ENCODE data around the gene TMEM116.
A peak's percentile ranks its signal among the peaks of the same experiment; 100 is the strongest.
"Not testable (repeated sequence)": the region's sequence is repeated elsewhere in the genome, so short reads cannot be mapped to it uniquely, and the experiment has no call there.

TMEM116 gene

DNA sequence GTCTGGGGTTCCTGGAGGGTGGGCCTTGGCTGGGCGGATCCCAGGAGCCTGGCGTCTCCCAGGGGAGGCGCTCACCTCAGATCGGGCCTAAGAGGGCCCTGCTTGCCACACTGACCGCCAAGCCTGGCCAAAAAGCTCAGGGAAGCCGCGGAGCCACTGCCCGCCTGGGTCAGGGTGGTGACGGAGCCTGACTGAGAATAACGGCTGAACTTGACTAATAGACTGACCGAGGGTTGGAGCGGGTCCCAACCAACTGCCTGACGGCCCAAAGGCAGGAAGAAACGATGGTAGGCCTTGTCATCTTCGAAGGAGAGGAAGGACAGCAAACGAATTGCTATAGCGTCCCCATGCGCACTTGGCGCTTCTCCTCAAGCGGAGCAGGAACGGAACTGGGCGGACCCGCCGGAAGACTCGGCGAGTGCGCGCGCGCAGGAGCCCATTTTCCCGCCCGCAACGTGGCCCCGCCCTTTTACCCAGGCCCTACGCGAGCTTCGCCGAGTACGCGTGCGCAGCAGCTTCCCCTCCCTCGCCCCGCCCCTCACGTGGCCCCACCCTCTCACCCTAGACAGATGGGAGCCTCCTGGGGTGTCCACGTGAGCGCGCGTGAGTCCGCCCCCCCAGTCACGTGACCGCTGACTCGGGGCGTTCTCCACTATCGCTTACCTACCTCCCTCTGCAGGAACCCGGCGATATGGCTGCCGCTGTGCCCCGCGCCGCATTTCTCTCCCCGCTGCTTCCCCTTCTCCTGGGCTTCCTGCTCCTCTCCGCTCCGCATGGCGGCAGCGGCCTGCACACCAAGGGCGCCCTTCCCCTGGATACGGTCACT lies at the start of gene TMEM116, which contains the start of gene ERP29:
Gene TMEM116, minus strand, starts transcription at position 391 of the 826 bp plus-strand sequence. CDS start 7,895 bp downstream, outside the sequence.
Gene ERP29, plus strand, starts transcription at position 652 of the 826 bp plus-strand sequence. Its CDS starts 40 bp downstream, at position 692.
- peak within 1 kb of the TSS; percentile 96 for H3K9ac ChIP-seq (ENCODE audit: low read length)

DNA sequence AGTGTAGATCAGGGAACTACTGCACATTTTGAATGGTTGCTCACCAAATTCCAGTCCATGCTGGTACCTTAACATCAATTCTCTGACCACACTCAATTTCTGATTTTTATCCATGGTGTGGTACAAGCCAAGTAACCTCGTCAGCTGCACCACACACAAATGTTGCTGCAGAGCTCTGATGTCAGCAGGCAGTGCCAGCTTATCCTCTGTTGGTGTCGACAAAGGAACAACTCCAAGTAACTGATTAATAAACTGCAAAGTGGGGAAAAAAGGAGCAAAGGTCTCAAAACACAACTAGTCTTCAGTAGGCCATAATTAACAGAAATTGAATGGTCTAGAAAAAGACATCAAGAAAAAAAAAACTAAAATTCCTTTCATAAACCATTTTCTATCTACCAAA lies 48.2 kb upstream of the TMEM116 start:
- no peak overlapping the region for H3K9ac ChIP-seq (ENCODE audit: low read length)
- no peaks in the 10 kb centered on the region for H3K27me3 ChIP-seq (ENCODE audit: low read depth, low read length)
- TF ChIP-seq, protein P1, sequence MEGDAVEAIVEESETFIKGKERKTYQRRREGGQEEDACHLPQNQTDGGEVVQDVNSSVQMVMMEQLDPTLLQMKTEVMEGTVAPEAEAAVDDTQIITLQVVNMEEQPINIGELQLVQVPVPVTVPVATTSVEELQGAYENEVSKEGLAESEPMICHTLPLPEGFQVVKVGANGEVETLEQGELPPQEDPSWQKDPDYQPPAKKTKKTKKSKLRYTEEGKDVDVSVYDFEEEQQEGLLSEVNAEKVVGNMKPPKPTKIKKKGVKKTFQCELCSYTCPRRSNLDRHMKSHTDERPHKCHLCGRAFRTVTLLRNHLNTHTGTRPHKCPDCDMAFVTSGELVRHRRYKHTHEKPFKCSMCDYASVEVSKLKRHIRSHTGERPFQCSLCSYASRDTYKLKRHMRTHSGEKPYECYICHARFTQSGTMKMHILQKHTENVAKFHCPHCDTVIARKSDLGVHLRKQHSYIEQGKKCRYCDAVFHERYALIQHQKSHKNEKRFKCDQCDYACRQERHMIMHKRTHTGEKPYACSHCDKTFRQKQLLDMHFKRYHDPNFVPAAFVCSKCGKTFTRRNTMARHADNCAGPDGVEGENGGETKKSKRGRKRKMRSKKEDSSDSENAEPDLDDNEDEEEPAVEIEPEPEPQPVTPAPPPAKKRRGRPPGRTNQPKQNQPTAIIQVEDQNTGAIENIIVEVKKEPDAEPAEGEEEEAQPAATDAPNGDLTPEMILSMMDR (IDR thresholded peaks at IDR 0.05; ENCODE audit: low read depth, low read length) = no peak
- no peak for TF ChIP-seq EZH2phosphoT487 (IDR thresholded peaks at IDR 0.05; ENCODE audit: low read depth)
- peaks cover 9% of the 10 kb centered on the region; the same call in 1 of the 2 replicates for H3K79me2 ChIP-seq (ENCODE audit: low read length)
- no peak overlapping the region for H3K27ac ChIP-seq (ENCODE audit: low read length)
- H3K36me3 ChIP-seq (replicated peaks; ENCODE audit: low read depth, low read length) = peaks cover 46% of the 10 kb centered on the region
- no peaks in the 10 kb centered on the region for H4K20me1 ChIP-seq (ENCODE audit: insufficient read depth, low read length)
- no peaks in the 10 kb centered on the region for H3K9me3 ChIP-seq (ENCODE audit: insufficient read depth, low read length)
- H3K4me1 ChIP-seq (ENCODE audit: low read length) = no peaks in the 10 kb centered on the region
- no peak overlapping the region for H3K4me2 ChIP-seq (ENCODE audit: low read length)
- no peak overlapping the region for H3K4me3 ChIP-seq (ENCODE audit: low read length)
- H2AFZ ChIP-seq (ENCODE audit: low read depth, low read length) = no peak overlapping the region

More for the DNA sequence above, at the start of gene TMEM116, which contains the start of gene ERP29:
- Histone ChIP-seq H3K27me3 (ENCODE audit: low read depth, low read length) (no peaks in the 10 kb centered on the region), H3K79me2 (ENCODE audit: low read length) (peaks cover 65% of the 10 kb centered on the region), H3K4me1 (ENCODE audit: low read length) (peaks cover 49% of the 10 kb centered on the region), H3K36me3 (replicated peaks; ENCODE audit: low read depth, low read length) (peaks cover 46% of the 10 kb centered on the region), H2AFZ (ENCODE audit: low read depth, low read length) (peak within 1 kb of the TSS; percentile 29; the same call in 1 of the 2 replicates), H3K4me3 (ENCODE audit: low read length) (peak within 1 kb of the TSS; percentile 97), H3K27ac (ENCODE audit: low read length) (peak within 1 kb of the TSS; percentile 99), H4K20me1 (ENCODE audit: insufficient read depth, low read length) (peaks cover 25% of the 10 kb centered on the region), H3K9me3 (ENCODE audit: insufficient read depth, low read length) (peaks cover 9% of the 10 kb centered on the region; the same call in 1 of the 2 replicates), H3K4me2 (ENCODE audit: low read length) (peak within 1 kb of the TSS; percentile 97)
- TF ChIP-seq, protein P1 (IDR thresholded peaks at IDR 0.05; ENCODE audit: low read depth, low read length) = peak; percentile 37
- TF ChIP-seq EZH2phosphoT487 (IDR thresholded peaks at IDR 0.05; ENCODE audit: low read depth) = no peak

DNA sequence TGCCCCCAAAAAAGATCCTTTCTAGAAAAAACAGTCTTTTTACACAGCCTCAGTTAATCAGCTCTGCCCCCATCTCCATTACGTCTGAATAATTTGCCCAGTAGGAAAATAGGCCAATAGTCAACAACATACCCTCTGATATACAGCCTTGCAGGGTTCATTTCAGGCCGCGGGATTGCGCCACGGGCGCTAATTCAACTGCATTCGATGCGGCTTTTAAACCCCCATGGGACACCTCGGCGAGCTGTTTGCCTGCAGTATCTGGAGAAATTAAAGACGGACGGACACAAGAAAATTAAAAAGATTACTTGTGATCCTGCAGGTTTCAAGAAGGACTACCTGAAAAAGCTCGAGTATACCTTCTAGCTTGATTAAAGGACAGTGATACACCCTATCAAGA lies 36.4 kb upstream of the TMEM116 start:
- Histone ChIP-seq H3K27me3 (ENCODE audit: low read depth, low read length) (no peaks in the 10 kb centered on the region), H3K36me3 (replicated peaks; ENCODE audit: low read depth, low read length) (peaks cover 75% of the 10 kb centered on the region), H3K4me2 (ENCODE audit: low read length) (no peak overlapping the region), H3K9me3 (ENCODE audit: insufficient read depth, low read length) (no peaks in the 10 kb centered on the region), H2AFZ (ENCODE audit: low read depth, low read length) (no peak overlapping the region), H3K9ac (ENCODE audit: low read length) (no peak overlapping the region), H3K27ac (ENCODE audit: low read length) (no peak overlapping the region), H3K4me1 (ENCODE audit: low read length) (peaks cover 5% of the 10 kb centered on the region; the same call in 1 of the 2 replicates), H3K79me2 (ENCODE audit: low read length) (peaks cover 48% of the 10 kb centered on the region), H4K20me1 (ENCODE audit: insufficient read depth, low read length) (peaks cover 9% of the 10 kb centered on the region), H3K4me3 (ENCODE audit: low read length) (no peak overlapping the region)
- TF ChIP-seq, protein P1 (IDR thresholded peaks at IDR 0.05; ENCODE audit: low read depth, low read length) = no peak
- TF ChIP-seq EZH2phosphoT487 (IDR thresholded peaks at IDR 0.05; ENCODE audit: low read depth) = no peak

DNA sequence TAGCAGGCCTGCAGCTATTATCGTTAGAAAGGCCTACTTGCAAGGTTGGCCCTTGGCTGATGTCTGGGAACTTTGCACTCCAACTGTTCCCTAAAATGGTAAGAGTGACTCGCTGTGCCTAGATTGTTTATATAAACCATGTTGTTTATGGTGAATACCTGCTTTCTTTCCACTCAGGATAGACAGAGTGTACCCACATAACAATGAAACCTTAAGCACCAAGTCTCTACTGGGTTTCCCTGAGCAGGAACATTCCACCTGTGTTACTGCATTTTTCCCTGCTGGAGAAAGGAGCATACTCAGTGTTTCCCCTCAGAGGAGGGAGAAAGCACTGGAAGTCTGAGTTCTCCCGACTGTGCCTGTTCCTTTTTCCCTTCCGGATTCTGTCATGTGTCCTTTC lies 33.0 kb upstream of the TMEM116 start:
- Histone ChIP-seq H3K9ac (ENCODE audit: low read length) (no peak overlapping the region), H3K79me2 (ENCODE audit: low read length) (peaks cover 19% of the 10 kb centered on the region; the same call in 1 of the 2 replicates), H3K9me3 (ENCODE audit: insufficient read depth, low read length) (no peaks in the 10 kb centered on the region), H3K27me3 (ENCODE audit: low read depth, low read length) (no peaks in the 10 kb centered on the region), H3K36me3 (replicated peaks; ENCODE audit: low read depth, low read length) (peaks cover 65% of the 10 kb centered on the region), H4K20me1 (ENCODE audit: insufficient read depth, low read length) (peaks cover 7% of the 10 kb centered on the region; the same call in 1 of the 2 replicates), H3K4me3 (ENCODE audit: low read length) (no peak overlapping the region), H3K27ac (ENCODE audit: low read length) (no peak overlapping the region), H2AFZ (ENCODE audit: low read depth, low read length) (no peak overlapping the region), H3K4me2 (ENCODE audit: low read length) (no peak overlapping the region), H3K4me1 (ENCODE audit: low read length) (peaks cover 5% of the 10 kb centered on the region; the same call in 1 of the 2 replicates)
- no peak for TF ChIP-seq EZH2phosphoT487 (IDR thresholded peaks at IDR 0.05; ENCODE audit: low read depth)
- TF ChIP-seq, protein P1 (IDR thresholded peaks at IDR 0.05; ENCODE audit: low read depth, low read length) = no peak

DNA sequence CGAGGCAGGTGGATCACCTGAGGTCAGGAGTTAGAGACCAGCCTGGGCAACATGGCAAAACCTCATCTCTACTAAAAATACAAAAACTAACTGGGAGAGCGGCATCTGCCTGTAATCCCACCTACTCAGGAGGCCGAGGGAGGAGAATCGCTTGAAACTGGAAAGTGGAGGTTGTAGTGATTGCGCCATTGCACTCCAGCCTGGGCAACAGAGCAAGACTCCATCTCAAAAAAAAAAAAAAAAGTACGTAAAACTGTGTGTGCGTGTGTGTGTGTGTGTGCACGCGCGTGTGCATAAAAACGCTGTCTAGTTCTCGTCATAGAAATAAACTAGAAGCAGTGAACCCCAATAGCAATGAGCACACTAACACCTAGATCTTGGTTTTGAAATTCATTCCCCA lies 23.6 kb upstream of the TMEM116 start:
- not testable (repeated sequence) for H3K4me1 ChIP-seq (ENCODE audit: low read length); H3K4me2 ChIP-seq (ENCODE audit: low read length); H2AFZ ChIP-seq (ENCODE audit: low read depth, low read length); H3K79me2 ChIP-seq (ENCODE audit: low read length); H3K9ac ChIP-seq (ENCODE audit: low read length); H3K9me3 ChIP-seq (ENCODE audit: insufficient read depth, low read length); H4K20me1 ChIP-seq (ENCODE audit: insufficient read depth, low read length); H3K27me3 ChIP-seq (ENCODE audit: low read depth, low read length); H3K27ac ChIP-seq (ENCODE audit: low read length); H3K4me3 ChIP-seq (ENCODE audit: low read length)
- H3K36me3 ChIP-seq (replicated peaks; ENCODE audit: low read depth, low read length) = peaks cover 65% of the 10 kb centered on the region

All from OCI-LY3 (cell line).